ENCODE data around the gene DEPDC5. TPM values are rescaled to one million over a fixed set of nuclear protein-coding genes. Genes with fewer than 3 reads are reported as not detected.
A peak's percentile ranks its signal among the peaks of the same experiment; 100 is the strongest.
"Not testable (repeated sequence)": the region's sequence is repeated elsewhere in the genome, so short reads cannot be mapped to it uniquely, and the experiment has no call there.

Gene DEPDC5
- total and polyA plus RNA-seq, 5 experiments from 2014 or later, result 3.9 to 52.4 (median 10.6) TPM

GRCh38 chr22:31750365-31751284, 3.2 kb upstream of the DEPDC5 start:
- peak overlapping the region; percentile 84 to 98 (median 95) for H3K4me3 Mint-ChIP-seq
- ATAC-seq (no peak), DNase-seq (no peak)
- H3K9me3 Mint-ChIP-seq, result no peaks in the 10 kb centered on the region
- H3K4me1 Mint-ChIP-seq, result peaks cover 28 to 73% (median 63%) of the 10 kb centered on the region in 4 donors
- peak overlapping the region; percentile 93 to 98 (median 95) for H3K27ac Mint-ChIP-seq
- H3K27me3 Mint-ChIP-seq, result no peaks in the 10 kb centered on the region
- POLR2A ChIA-PET, result interaction anchor here (0.7 to 1.8 kb wide), 5 partner anchors 73 to 460 kb away, joined by 3 to 9 read pairs (median 7); partner anchors contain the start of gene PISD
- peaks cover 0 to 23% (median 0%) of the 10 kb centered on the region in 3 donors for H3K36me3 Mint-ChIP-seq

- H3K4me1 Mint-ChIP-seq, result peaks cover 28 to 62% (median 57%) of the 10 kb centered on the region in 4 donors
Measured at GRCh38 chr22:31752096-31752847, 1.5 kb upstream of the DEPDC5 start.

GRCh38 chr22:31753005-31753633, 700 bp upstream of the DEPDC5 start:
- H3K9me3 Mint-ChIP-seq, result no peaks in the 10 kb centered on the region
- peaks cover 0 to 5% (median 0%) of the 10 kb centered on the region in 3 donors for H3K36me3 Mint-ChIP-seq
- H3K4me3 Mint-ChIP-seq, result peak overlapping the region; percentile 86 to 97 (median 95)
- H3K27ac Mint-ChIP-seq, result peak overlapping the region; percentile 94 to 100 (median 100)
- H3K4me1 Mint-ChIP-seq, result peaks cover 23 to 54% (median 49%) of the 10 kb centered on the region in 4 donors
- DNase-seq (peak in 3 of 10 donors; percentile 5 to 61 (median 9)), ATAC-seq (no peak)
- H3K27me3 Mint-ChIP-seq, result no peaks in the 10 kb centered on the region
- POLR2A ChIA-PET, result interaction anchor here (0.6 to 2.1 kb wide), 12 partner anchors 10 to 812 kb away, joined by 3 to 13 read pairs (median 3); partner anchors contain the start of genes FBXO7, MORC2, PATZ1 and PISD

More at GRCh38 chr22:31752096-31752847, 1.5 kb upstream of the DEPDC5 start:
- ATAC-seq (no peak), DNase-seq (no peak)
- no peaks in the 10 kb centered on the region for H3K27me3 Mint-ChIP-seq
- H3K4me3 Mint-ChIP-seq, result peak overlapping the region in 8 of 10 donors; percentile 10 to 97 (median 94)
- H3K9me3 Mint-ChIP-seq, result no peaks in the 10 kb centered on the region
- peaks cover 0 to 9% (median 0%) of the 10 kb centered on the region in 3 donors for H3K36me3 Mint-ChIP-seq
- H3K27ac Mint-ChIP-seq, result peak overlapping the region; percentile 94 to 100 (median 100)
- POLR2A ChIA-PET, result interaction anchor here (0.7 to 2.1 kb wide), 6 partner anchors 75 to 784 kb away, joined by 3 to 13 read pairs (median 6); partner anchors contain the start of genes MORC2, PISD and TUG1

- POLR2A ChIA-PET, result interaction anchor here (0.9 kb wide), 1 partner anchor 37 kb away, joined by 3 read pairs; no protein-coding TSS in a partner anchor
- H3K36me3 Mint-ChIP-seq, result peaks cover 0 to 21% (median 0%) of the 10 kb centered on the region in 3 donors
Measured at GRCh38 chr22:31754813-31755212, 994 bp downstream of the DEPDC5 start.

GRCh38 chr22:31757265-31757664, 3.4 kb downstream of the DEPDC5 start:
- H3K27ac Mint-ChIP-seq, result no peak overlapping the region
- no peak for DNase-seq
- H3K27me3 Mint-ChIP-seq, result no peaks in the 10 kb centered on the region
- no peak for ATAC-seq
- H3K4me1 Mint-ChIP-seq, result peaks cover 12 to 29% (median 27%) of the 10 kb centered on the region in 4 donors
- peaks cover 0 to 43% (median 12%) of the 10 kb centered on the region in 3 donors for H3K36me3 Mint-ChIP-seq
- no peaks in the 10 kb centered on the region for H3K9me3 Mint-ChIP-seq
- no peak overlapping the region for H3K4me3 Mint-ChIP-seq
- POLR2A ChIA-PET, result no interaction called here

More at GRCh38 chr22:31754813-31755212, 994 bp downstream of the DEPDC5 start:
- DNase-seq, result no peak
- ATAC-seq, result no peak
- Mint-ChIP-seq H3K4me1 (peaks cover 16 to 40% (median 35%) of the 10 kb centered on the region in 4 donors), H3K27ac (peak overlapping the region; percentile 93 to 100 (median 98)), H3K9me3 (no peaks in the 10 kb centered on the region), H3K4me3 (peak overlapping the region; percentile 86 to 97 (median 95)), H3K27me3 (no peaks in the 10 kb centered on the region)

GRCh38 chr22:31758860-31759259, 5.0 kb downstream of the DEPDC5 start:
- Mint-ChIP-seq H3K4me1 (peaks cover 9 to 17% (median 16%) of the 10 kb centered on the region in 4 donors), H3K36me3 (peaks cover 0 to 53% (median 12%) of the 10 kb centered on the region in 3 donors)
- ATAC-seq, H3K9me3 Mint-ChIP-seq, H3K27ac Mint-ChIP-seq, H3K4me3 Mint-ChIP-seq, H3K27me3 Mint-ChIP-seq, DNase-seq: not testable (repeated sequence)
- POLR2A ChIA-PET, result interaction anchor here (0.7 kb wide), 1 partner anchor 80 kb away, joined by 3 read pairs; no protein-coding TSS in a partner anchor

- Mint-ChIP-seq H3K27me3 (no peaks in the 10 kb centered on the region), H3K36me3 (peaks cover 0 to 88% (median 34%) of the 10 kb centered on the region in 3 donors), H3K27ac (peak overlapping the region in 1 of 10 donors; percentile 48), H3K4me3 (no peak overlapping the region), H3K9me3 (no peaks in the 10 kb centered on the region), H3K4me1 (peaks cover 0 to 4% (median 1%) of the 10 kb centered on the region in 4 donors)
- POLR2A ChIA-PET, result no interaction called here
- no peak for ATAC-seq
- DNase-seq, result no peak
Measured at GRCh38 chr22:31764785-31765184, 11.0 kb downstream of the DEPDC5 start.

GRCh38 chr22:31768422-31769059, 14.7 kb downstream of the DEPDC5 start:
- Mint-ChIP-seq H3K27ac (no peak overlapping the region), H3K4me1 (peaks cover 0 to 4% (median 1%) of the 10 kb centered on the region in 4 donors)

GRCh38 chr22:31773416-31773815, 19.6 kb downstream of the DEPDC5 start:
- Mint-ChIP-seq H3K9me3 (no peaks in the 10 kb centered on the region), H3K4me3 (no peak overlapping the region), H3K36me3 (peaks cover 0 to 77% (median 12%) of the 10 kb centered on the region in 3 donors), H3K27me3 (no peaks in the 10 kb centered on the region), H3K27ac (no peak overlapping the region), H3K4me1 (no peaks in the 10 kb centered on the region)
- ATAC-seq, result no peak
- DNase-seq, result no peak
- POLR2A ChIA-PET, result no interaction called here

More at GRCh38 chr22:31768422-31769059, 14.7 kb downstream of the DEPDC5 start:
- POLR2A ChIA-PET, result no interaction called here
- Mint-ChIP-seq H3K27me3 (no peaks in the 10 kb centered on the region), H3K4me3 (no peak overlapping the region), H3K9me3 (no peaks in the 10 kb centered on the region), H3K36me3 (peaks cover 0 to 89% (median 23%) of the 10 kb centered on the region in 3 donors)
- no peak for ATAC-seq
- DNase-seq, result no peak

GRCh38 chr22:31776231-31776630, 22.4 kb downstream of the DEPDC5 start:
- no peak overlapping the region for H3K4me3 Mint-ChIP-seq
- no peaks in the 10 kb centered on the region for H3K9me3 Mint-ChIP-seq
- H3K27ac Mint-ChIP-seq, result no peak overlapping the region
- H3K27me3 Mint-ChIP-seq, result no peaks in the 10 kb centered on the region
- ATAC-seq, result no peak
- no peak for DNase-seq
- POLR2A ChIA-PET, result interaction anchor here (0.7 kb wide), 1 partner anchor 10 kb away, joined by 3 read pairs; no protein-coding TSS in a partner anchor
- H3K36me3 Mint-ChIP-seq, result peaks cover 0 to 75% (median 16%) of the 10 kb centered on the region in 3 donors
- H3K4me1 Mint-ChIP-seq, result no peaks in the 10 kb centered on the region

GRCh38 chr22:31789803-31790202, 36.0 kb downstream of the DEPDC5 start:
- Mint-ChIP-seq H3K27ac (peak overlapping the region in 2 of 10 donors; percentile 38 to 41), H3K36me3 (peaks cover 0 to 60% (median 6%) of the 10 kb centered on the region in 3 donors), H3K4me1 (peaks cover 0 to 9% (median 0%) of the 10 kb centered on the region in 4 donors), H3K27me3 (no peaks in the 10 kb centered on the region), H3K9me3 (no peaks in the 10 kb centered on the region), H3K4me3 (no peak overlapping the region)
- POLR2A ChIA-PET, result no interaction called here
- DNase-seq, result no peak
- no peak for ATAC-seq

All from naive thymus-derived CD8-positive, alpha-beta T cell (primary cell).